Stimulated activated memory B cell treated with anti-CD40 and anti-IgM and Interleukin-4, amounts not matched to agents 10 μg/mL and 1 μg/mL and 100 μg/mL, for 72 hours (primary cell): Measurements from ENCODE around the gene ITPR3.
A peak's percentile ranks its signal among the peaks of the same experiment; 100 is the strongest.

ENCODE experiments used
- ATAC-seq: fragments of 150-1000 bp; cut with Tn5 transposase; 2 replicates; pipeline ENCODE4 v1.10.0; 2021
- H3K27ac Mint-ChIP-seq: one replicate; pipeline ENCODE4 v1.8.0; 2022; ENCODE audit warnings: mild to moderate bottlenecking, mixed read lengths
- H3K27me3 Mint-ChIP-seq: one replicate; pipeline ENCODE4 v1.8.0; 2022; ENCODE audit warnings: mixed read lengths
- H3K36me3 Mint-ChIP-seq: one replicate; pipeline ENCODE4 v1.8.0; 2022; ENCODE audit warnings: mixed read lengths
- H3K4me1 Mint-ChIP-seq: one replicate; pipeline ENCODE4 v1.8.0; 2022; ENCODE audit warnings: mixed read lengths
- H3K4me3 Mint-ChIP-seq: one replicate; pipeline ENCODE4 v1.8.0; 2022; ENCODE audit warnings: mild to moderate bottlenecking, moderate library complexity, mixed read lengths
- H3K9me3 Mint-ChIP-seq: one replicate; pipeline ENCODE4 v1.8.0; 2022; ENCODE audit warnings: mixed read lengths

The ITPR3 gene

DNA sequence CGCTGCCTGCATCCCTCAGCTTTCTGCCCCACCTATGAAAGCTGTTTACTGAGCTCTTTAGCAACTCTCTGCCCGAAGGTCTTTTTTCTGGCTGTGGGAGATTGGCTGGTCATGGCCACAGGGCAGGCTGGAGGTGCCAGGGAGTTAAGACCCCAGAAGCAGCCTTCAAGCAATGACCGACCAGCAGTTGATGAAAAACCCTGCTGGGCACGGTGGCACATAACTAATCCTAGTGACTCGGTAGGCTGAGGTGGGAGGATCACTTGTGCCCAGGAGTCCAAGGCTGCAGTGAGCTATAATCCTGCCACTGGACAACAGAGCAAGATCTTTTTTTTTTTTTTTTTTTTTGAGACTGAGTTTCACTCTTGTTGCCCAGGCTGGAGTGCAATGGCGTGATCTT lies 20.4 kb upstream of the ITPR3 start:
- ATAC-seq: no peak
- no peak overlapping the region for H3K27ac Mint-ChIP-seq
- peaks cover 23% of the 10 kb centered on the region for H3K4me1 Mint-ChIP-seq
- H3K27me3 Mint-ChIP-seq: no peaks in the 10 kb centered on the region
- peaks cover 6% of the 10 kb centered on the region for H3K9me3 Mint-ChIP-seq
- H3K36me3 Mint-ChIP-seq: peaks cover 7% of the 10 kb centered on the region
- H3K4me3 Mint-ChIP-seq: no peak overlapping the region

- no peak for ATAC-seq
- Mint-ChIP-seq H3K27me3 (no peaks in the 10 kb centered on the region), H3K9me3 (peaks cover 6% of the 10 kb centered on the region), H3K36me3 (peaks cover 7% of the 10 kb centered on the region), H3K4me3 (no peak overlapping the region), H3K4me1 (peaks cover 14% of the 10 kb centered on the region), H3K27ac (no peak overlapping the region)
Observed at GRCh38 chr6:33602180-33602579, 18.9 kb upstream of the ITPR3 start.

- Mint-ChIP-seq H3K4me3 (no peak overlapping the region), H3K4me1 (peaks cover 18% of the 10 kb centered on the region), H3K27ac (no peak overlapping the region), H3K36me3 (peaks cover 7% of the 10 kb centered on the region), H3K27me3 (no peaks in the 10 kb centered on the region), H3K9me3 (peaks cover 6% of the 10 kb centered on the region)
- ATAC-seq: no peak
Observed at GRCh38 chr6:33604941-33605854, 15.9 kb upstream of the ITPR3 start.

GRCh38 chr6:33606642-33607041 lies 14.5 kb upstream of the ITPR3 start:
- ATAC-seq: no peak
- peaks cover 6% of the 10 kb centered on the region for H3K9me3 Mint-ChIP-seq
- no peaks in the 10 kb centered on the region for H3K27me3 Mint-ChIP-seq
- H3K27ac Mint-ChIP-seq: no peak overlapping the region
- peaks cover 7% of the 10 kb centered on the region for H3K36me3 Mint-ChIP-seq
- peaks cover 18% of the 10 kb centered on the region for H3K4me1 Mint-ChIP-seq
- H3K4me3 Mint-ChIP-seq: no peak overlapping the region

GRCh38 chr6:33607126-33607783 lies 13.9 kb upstream of the ITPR3 start:
- peak overlapping the region; percentile 53 for H3K27ac Mint-ChIP-seq
- peaks cover 18% of the 10 kb centered on the region for H3K4me1 Mint-ChIP-seq
- peaks cover 7% of the 10 kb centered on the region for H3K36me3 Mint-ChIP-seq
- H3K4me3 Mint-ChIP-seq: no peak overlapping the region
- ATAC-seq: no peak
- H3K9me3 Mint-ChIP-seq: peaks cover 6% of the 10 kb centered on the region
- no peaks in the 10 kb centered on the region for H3K27me3 Mint-ChIP-seq

- Mint-ChIP-seq H3K4me1 (peaks cover 18% of the 10 kb centered on the region), H3K36me3 (peaks cover 7% of the 10 kb centered on the region), H3K4me3 (no peak overlapping the region), H3K27me3 (no peaks in the 10 kb centered on the region), H3K9me3 (peaks cover 6% of the 10 kb centered on the region), H3K27ac (peak overlapping the region; percentile 53)
- peak; percentile 64 for ATAC-seq
Observed at GRCh38 chr6:33607784-33608161, 13.3 kb upstream of the ITPR3 start.

- H3K27ac Mint-ChIP-seq: no peak overlapping the region
Observed at GRCh38 chr6:33609019-33609418, 12.1 kb upstream of the ITPR3 start.

GRCh38 chr6:33609528-33609927 lies 11.6 kb upstream of the ITPR3 start:
- no peaks in the 10 kb centered on the region for H3K27me3 Mint-ChIP-seq
- no peak overlapping the region for H3K4me3 Mint-ChIP-seq
- H3K36me3 Mint-ChIP-seq: peaks cover 7% of the 10 kb centered on the region
- ATAC-seq: peak; percentile 51
- peak overlapping the region; percentile 52 for H3K27ac Mint-ChIP-seq
- peaks cover 18% of the 10 kb centered on the region for H3K4me1 Mint-ChIP-seq
- H3K9me3 Mint-ChIP-seq: peaks cover 6% of the 10 kb centered on the region

More at GRCh38 chr6:33609019-33609418, 12.1 kb upstream of the ITPR3 start:
- H3K36me3 Mint-ChIP-seq: peaks cover 7% of the 10 kb centered on the region
- peaks cover 18% of the 10 kb centered on the region for H3K4me1 Mint-ChIP-seq
- no peaks in the 10 kb centered on the region for H3K27me3 Mint-ChIP-seq
- ATAC-seq: no peak
- H3K9me3 Mint-ChIP-seq: peaks cover 6% of the 10 kb centered on the region
- no peak overlapping the region for H3K4me3 Mint-ChIP-seq

DNA sequence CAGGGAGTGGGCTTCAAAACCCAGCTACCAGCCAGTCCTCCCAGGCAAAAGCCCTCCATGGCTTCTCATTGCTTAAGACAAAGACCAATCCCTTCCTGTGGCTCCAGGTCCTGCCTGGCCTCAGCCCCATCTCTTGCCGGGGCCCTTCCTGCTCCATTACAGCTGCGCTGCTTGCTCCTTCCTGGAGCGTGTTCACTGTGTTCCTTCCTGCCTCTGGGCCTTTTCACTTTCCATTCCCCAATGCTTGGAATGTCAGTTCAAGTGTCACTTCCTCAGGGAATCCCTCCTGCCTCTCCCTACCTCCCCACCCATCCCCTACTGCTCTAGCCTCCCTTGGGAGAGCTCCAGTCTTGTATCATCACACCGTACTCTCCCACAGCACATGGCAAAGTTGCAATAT lies 11.1 kb upstream of the ITPR3 start:
- H3K27ac Mint-ChIP-seq: peak overlapping the region; percentile 52

DNA sequence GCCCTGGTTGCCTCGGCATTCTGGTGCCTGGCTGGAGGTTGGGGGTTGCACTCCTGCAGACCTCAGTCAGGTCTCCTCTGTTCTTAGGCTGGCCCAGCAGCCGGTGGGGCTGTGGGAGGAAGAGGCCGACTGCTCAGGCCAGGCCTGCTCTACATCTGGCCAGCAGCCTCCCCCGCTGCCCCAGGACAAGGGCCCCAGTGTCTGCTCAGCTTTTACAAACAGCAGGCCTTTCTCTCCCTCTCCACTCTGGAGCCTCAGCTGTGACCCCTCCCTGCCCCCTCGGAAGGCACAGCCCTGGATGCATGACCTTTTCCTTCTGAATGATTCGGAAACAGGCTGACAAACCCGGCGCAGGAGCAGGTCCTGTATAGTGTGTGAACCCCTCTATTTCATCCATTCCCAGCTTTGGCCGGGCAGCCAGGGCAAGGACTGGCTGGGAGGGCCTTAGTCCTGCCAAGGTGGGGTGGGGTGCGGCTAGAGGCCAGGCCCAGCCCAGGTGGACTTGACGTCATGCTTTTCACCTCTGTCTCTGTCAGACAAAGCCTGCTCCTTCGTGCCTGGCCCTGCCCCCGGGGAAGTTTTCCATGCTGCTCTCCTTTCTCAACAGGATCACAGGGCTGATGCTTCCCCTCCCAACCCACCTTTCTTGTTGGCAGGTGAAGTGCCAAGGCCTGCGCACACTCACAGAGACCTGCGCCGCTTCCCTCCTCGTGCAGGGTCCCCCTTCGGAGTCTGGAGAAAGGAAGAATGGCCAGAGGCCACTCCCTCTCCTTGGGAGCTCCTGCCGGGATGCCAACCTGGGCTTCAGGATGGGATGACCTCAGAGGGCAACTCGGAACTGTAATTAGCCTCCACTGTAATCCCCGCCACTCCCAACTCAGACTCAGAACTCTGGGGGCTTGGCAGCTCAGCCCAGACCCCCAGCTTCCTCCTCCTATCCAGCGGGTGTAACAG lies 10.1 kb upstream of the ITPR3 start:
- Mint-ChIP-seq H3K4me3 (no peak overlapping the region), H3K9me3 (no peaks in the 10 kb centered on the region), H3K27me3 (no peaks in the 10 kb centered on the region), H3K27ac (no peak overlapping the region), H3K4me1 (peaks cover 10% of the 10 kb centered on the region), H3K36me3 (no peaks in the 10 kb centered on the region)
- no peak for ATAC-seq

More for the DNA sequence above, 11.1 kb upstream of the ITPR3 start:
- Mint-ChIP-seq H3K27me3 (no peaks in the 10 kb centered on the region), H3K9me3 (peaks cover 4% of the 10 kb centered on the region), H3K36me3 (peaks cover 4% of the 10 kb centered on the region), H3K4me1 (peaks cover 16% of the 10 kb centered on the region), H3K4me3 (no peak overlapping the region)
- no peak for ATAC-seq

GRCh38 chr6:33613146-33613794 lies 7.9 kb upstream of the ITPR3 start:
- no peak for ATAC-seq
- Mint-ChIP-seq H3K36me3 (no peaks in the 10 kb centered on the region), H3K27me3 (no peaks in the 10 kb centered on the region), H3K4me3 (no peak overlapping the region), H3K4me1 (peaks cover 5% of the 10 kb centered on the region), H3K27ac (no peak overlapping the region), H3K9me3 (no peaks in the 10 kb centered on the region)

DNA sequence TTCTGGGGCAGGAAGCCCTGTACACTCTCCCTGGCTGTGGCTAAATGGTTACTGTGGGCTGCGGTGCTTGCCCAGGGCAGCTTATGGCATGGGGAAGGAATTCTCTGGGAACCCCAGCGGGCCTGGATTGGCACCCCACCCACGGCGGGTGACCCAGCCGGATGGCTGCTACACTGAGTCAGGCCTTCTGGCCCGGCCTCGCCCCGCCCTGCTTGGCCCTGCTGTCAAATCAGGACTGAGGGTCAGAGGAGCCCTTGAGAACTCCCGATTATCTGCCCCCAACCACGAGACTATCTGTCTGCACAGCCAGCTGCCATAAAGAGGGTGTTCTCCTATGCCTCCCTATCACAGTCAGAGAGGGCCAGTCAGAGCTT lies 7.3 kb upstream of the ITPR3 start:
- no peak overlapping the region for H3K27ac Mint-ChIP-seq
- H3K27me3 Mint-ChIP-seq: no peaks in the 10 kb centered on the region
- no peaks in the 10 kb centered on the region for H3K9me3 Mint-ChIP-seq
- H3K4me1 Mint-ChIP-seq: peaks cover 5% of the 10 kb centered on the region
- no peak overlapping the region for H3K4me3 Mint-ChIP-seq
- no peaks in the 10 kb centered on the region for H3K36me3 Mint-ChIP-seq
- no peak for ATAC-seq

- H3K4me1 Mint-ChIP-seq: peaks cover 13% of the 10 kb centered on the region
- H3K27ac Mint-ChIP-seq: no peak overlapping the region
- no peaks in the 10 kb centered on the region for H3K36me3 Mint-ChIP-seq
- H3K27me3 Mint-ChIP-seq: no peaks in the 10 kb centered on the region
- H3K9me3 Mint-ChIP-seq: no peaks in the 10 kb centered on the region
- ATAC-seq: no peak
- H3K4me3 Mint-ChIP-seq: no peak overlapping the region
Observed at GRCh38 chr6:33616113-33616512, 5.0 kb upstream of the ITPR3 start.

GRCh38 chr6:33616913-33617312 lies 4.2 kb upstream of the ITPR3 start:
- no peak overlapping the region for H3K4me3 Mint-ChIP-seq
- no peaks in the 10 kb centered on the region for H3K27me3 Mint-ChIP-seq
- no peaks in the 10 kb centered on the region for H3K9me3 Mint-ChIP-seq
- H3K36me3 Mint-ChIP-seq: no peaks in the 10 kb centered on the region
- ATAC-seq: no peak
- H3K27ac Mint-ChIP-seq: no peak overlapping the region
- peaks cover 15% of the 10 kb centered on the region for H3K4me1 Mint-ChIP-seq
